HG02885 (cell line): ENCODE data around the gene RBMS3.

Source experiments
- ATAC-seq: cut with Tn5 transposase; IDR thresholded peaks from one replicate; pipeline ENCODE4 v1.9.1; 2021; ENCODE audit warnings: mild to moderate bottlenecking; ENCODE audit not compliant: unreplicated experiment, poor library complexity

Gene RBMS3

GRCh38 chr3:29545615-29546014, 264.7 kb downstream of the RBMS3 start:
- ATAC-seq = no peak

- ATAC-seq = no peak
Observed at GRCh38 chr3:29552051-29552450, 271.2 kb downstream of the RBMS3 start.

GRCh38 chr3:29554566-29554965, 273.7 kb downstream of the RBMS3 start:
- ATAC-seq = no peak

GRCh38 chr3:29555590-29555989, 274.7 kb downstream of the RBMS3 start:
- no peak for ATAC-seq

GRCh38 chr3:29557186-29557585, 276.3 kb downstream of the RBMS3 start:
- ATAC-seq = no peak

- ATAC-seq = no peak
Observed at GRCh38 chr3:29557825-29558224, 277.0 kb downstream of the RBMS3 start.

GRCh38 chr3:29559741-29560465, 279.0 kb downstream of the RBMS3 start:
- ATAC-seq = no peak

- ATAC-seq = no peak
Observed at GRCh38 chr3:29561651-29562149, 280.8 kb downstream of the RBMS3 start.

GRCh38 chr3:29565236-29565635, 284.4 kb downstream of the RBMS3 start:
- no peak for ATAC-seq

- no peak for ATAC-seq
Observed at GRCh38 chr3:29567501-29567900, 286.6 kb downstream of the RBMS3 start.

- ATAC-seq = no peak
Observed at GRCh38 chr3:29568355-29568754, 287.5 kb downstream of the RBMS3 start.

GRCh38 chr3:29576181-29576580, 295.3 kb downstream of the RBMS3 start:
- ATAC-seq = no peak

- ATAC-seq = no peak
Observed at GRCh38 chr3:29576675-29577074, 295.8 kb downstream of the RBMS3 start.

GRCh38 chr3:29577250-29577649, 296.4 kb downstream of the RBMS3 start:
- ATAC-seq = no peak

- no peak for ATAC-seq
Observed at GRCh38 chr3:29581311-29581710, 300.4 kb downstream of the RBMS3 start.

GRCh38 chr3:29582273-29582672, 301.4 kb downstream of the RBMS3 start:
- ATAC-seq = no peak

- no peak for ATAC-seq
Observed at GRCh38 chr3:29583861-29584260, 303.0 kb downstream of the RBMS3 start.

GRCh38 chr3:29585368-29585767, 304.5 kb downstream of the RBMS3 start:
- no peak for ATAC-seq

GRCh38 chr3:29587340-29587739, 306.5 kb downstream of the RBMS3 start:
- no peak for ATAC-seq

GRCh38 chr3:29590012-29590411, 309.1 kb downstream of the RBMS3 start:
- no peak for ATAC-seq

- ATAC-seq = no peak
Observed at GRCh38 chr3:29590461-29590860, 309.6 kb downstream of the RBMS3 start.

- no peak for ATAC-seq
Observed at GRCh38 chr3:29591579-29591978, 310.7 kb downstream of the RBMS3 start.
